HCT116 (cell line): ENCODE results near the gene USP3. TPM values are rescaled to one million over a fixed set of nuclear protein-coding genes. Genes with fewer than 3 reads are reported as not detected.

ENCODE experiments used
- ATAC-seq: fragments of 200-7000 bp; cut with Tn5 transposase; 2 replicates; pipeline ENCODE4 v1.9.1; 2020; ENCODE audit warnings: mild to moderate bottlenecking, moderate library complexity
- BruUV-seq: library from RNA; stranded (reverse); fragments of 400-500 nt; replicated peaks from 2 replicates; lab custom pipeline; 2021; lab: Mats Ljungman, UMichigan
- CTCF ChIA-PET: fragments of 300-600 bp; sonication (Branson Sonifier 250); formaldehyde crosslinking; loops from one replicate; lab custom pipeline; 2021; ENCODE audit warnings: antibody characterized with exemption; lab: Charles Lee
- POLR2A ChIA-PET: fragments of 300-600, 350-600 bp; sonication (Branson Sonifier 250); formaldehyde crosslinking; loops from one replicate; lab custom pipeline; 2021; ENCODE audit warnings: antibody characterized with exemption; lab: Charles Lee
- RAD21 ChIA-PET, 2 experiments: fragments of 300-600 bp; sonication (Branson Sonifier 250); formaldehyde crosslinking; loops; one replicate each; lab custom pipeline; 2023; ENCODE audit warnings: low total read pairs in 2 of 2; ENCODE audit not compliant: uncharacterized antibody in 2 of 2, unreplicated experiment in 2 of 2, low non-redundant PET in 1 of 2; lab: Charles Lee
- DNase-seq: peaks from one replicate; pipeline ENCODE4 v3.0.0-alpha.2; 2010; ENCODE audit warnings: low read depth, low spot score
- H2AFZ ChIP-seq: fragments of 200-600 bp; shearing (Covaris generic), sonication (generic); 2 replicates; pipeline ENCODE4 v1.6.1; 2017; ENCODE audit warnings: low read depth, mixed run types, mixed read lengths, antibody characterized with exemption, low read length; ENCODE audit not compliant: poor library complexity, severe bottlenecking
- H3K27ac ChIP-seq: 2 replicates; pipeline ENCODE4 v1.5.1; 2012; ENCODE audit warnings: low read depth, low read length
- H3K27me3 ChIP-seq: fragments of 200-600 bp; sonication (generic); 2 replicates; pipeline ENCODE4 v1.6.1; 2016; ENCODE audit warnings: mixed run types, low read length, mixed read lengths; ENCODE audit not compliant: insufficient read depth
- H3K36me3 ChIP-seq, 2 experiments: fragments of 200-500 bp in 1 of 2; fragments of 200-600 bp in 1 of 2; sonication (Bioruptor generic) in 1 of 2; sonication (generic) in 1 of 2; 2 replicates each; pipeline versions ENCODE4 v1.5.1 to v1.6.1; 2014 to 2016; ENCODE audit warnings: low read length in 2 of 2, inconsistent platforms in 1 of 2, mixed read lengths in 1 of 2, mixed run types in 1 of 2; ENCODE audit not compliant: insufficient read depth in 2 of 2, control insufficient read depth in 1 of 2
- H3K4me1 ChIP-seq, 2 experiments: fragments of 200-600 bp in 1 of 2; sonication (generic) in 1 of 2; 2 replicates each; pipeline versions ENCODE4 v1.5.1 to v1.6.1; 2012 to 2017; ENCODE audit warnings: low read length in 2 of 2, inconsistent platforms in 1 of 2, mild to moderate bottlenecking in 1 of 2, mixed read lengths in 1 of 2, mixed run types in 1 of 2, moderate library complexity in 1 of 2; ENCODE audit not compliant: insufficient read depth in 2 of 2, control insufficient read depth in 1 of 2
- H3K4me2 ChIP-seq: fragments of 200-600 bp; sonication (generic); 2 replicates; pipeline ENCODE4 v1.6.1; 2017; ENCODE audit warnings: mixed run types, low read length, mixed read lengths
- H3K4me3 ChIP-seq, 2 experiments: fragments of 200-600 bp in 1 of 2; sonication (generic) in 1 of 2; replicated peaks in 1 of 2; 2 replicates each; pipeline ENCODE4 v1.5.1; 2011 to 2016; ENCODE audit warnings: low read length in 2 of 2, control low read depth in 1 of 2, low read depth in 1 of 2, mild to moderate bottlenecking in 1 of 2, mixed read lengths in 1 of 2, mixed run types in 1 of 2
- H3K79me2 ChIP-seq: fragments of 200-600 bp; sonication (generic); 2 replicates; pipeline ENCODE4 v1.6.1; 2017; ENCODE audit warnings: mild to moderate bottlenecking, mixed run types, low read length, moderate library complexity, mixed read lengths; ENCODE audit not compliant: insufficient read depth
- H3K9ac ChIP-seq: fragments of 200-600 bp; sonication (generic); 2 replicates; pipeline ENCODE4 v1.6.1; 2016; ENCODE audit warnings: low read length, mixed read lengths
- H3K9me2 ChIP-seq: fragments of 200-600 bp; sonication (generic), shearing (Covaris generic); 2 replicates; pipeline ENCODE4 v1.6.1; 2017; ENCODE audit warnings: mixed run types, mild to moderate bottlenecking, moderate library complexity; ENCODE audit not compliant: insufficient read depth
- H3K9me3 ChIP-seq, 2 experiments: fragments of 200-500 bp in 1 of 2; fragments of 200-600 bp in 1 of 2; sonication (Bioruptor generic) in 1 of 2; sonication (generic) in 1 of 2; 2 replicates each; pipeline ENCODE4 v1.6.1; 2014 to 2017; ENCODE audit warnings: low read length in 2 of 2, mixed read lengths in 2 of 2, inconsistent platforms in 1 of 2, low read depth in 1 of 2, mild to moderate bottlenecking in 1 of 2, mixed run types in 1 of 2, moderate library complexity in 1 of 2; ENCODE audit not compliant: control insufficient read depth in 1 of 2, insufficient read depth in 1 of 2
- H4K20me1 ChIP-seq: fragments of 200-600 bp; sonication (generic), shearing (Covaris generic); 2 replicates; pipeline ENCODE4 v1.6.1; 2017; ENCODE audit warnings: mixed run types, mild to moderate bottlenecking, moderate library complexity; ENCODE audit not compliant: insufficient read depth
- CBX3 ChIP-seq: IDR thresholded peaks from 2 replicates; pipeline ENCODE4 v1.6.1; 2012; ENCODE audit warnings: low read depth
- JUND ChIP-seq: IDR thresholded peaks from 2 replicates; pipeline ENCODE4 v1.6.1; 2012
- MAX ChIP-seq: IDR thresholded peaks from 2 replicates; pipeline ENCODE4 v1.6.1; 2012
- POLR2AphosphoS5 ChIP-seq: IDR thresholded peaks from 2 replicates; pipeline ENCODE4 v1.6.1; 2011; ENCODE audit warnings: mild to moderate bottlenecking, low read depth, low read length, moderate library complexity
- REST ChIP-seq: IDR thresholded peaks from 2 replicates; pipeline ENCODE4 v1.6.1; 2012; ENCODE audit warnings: low read depth
- intact Hi-C: fragments of 100-400 bp; cut with micrococcal nuclease; formaldehyde crosslinking; loops from 2 replicates; pipeline ENCODE4 v1.10.0; 2022
- total RNA-seq: library from RNA; stranded (reverse); gene quantifications from one replicate; pipeline ENCODE4 v1.2.1, GENCODE V29; 2021; ENCODE audit not compliant: unreplicated experiment
- TF ChIP-seq, protein P1 (sequence below), 3 experiments: fragments of 200-600 bp in 1 of 3; sonication (generic) in 1 of 3; IDR thresholded peaks in 2 of 3; conservative IDR thresholded peaks in 1 of 3; 2 replicates each; pipeline ENCODE4 v1.5.1; 2012 to 2017; ENCODE audit warnings: low read depth in 2 of 3, low read length in 2 of 3, antibody characterized with exemption in 1 of 3, borderline replicate concordance in 1 of 3, control low read depth in 1 of 3, mild to moderate bottlenecking in 1 of 3, mixed read lengths in 1 of 3, mixed run types in 1 of 3, moderate library complexity in 1 of 3; ENCODE audit not compliant: insufficient read depth in 1 of 3

Gene USP3
- total RNA-seq, 1 experiment from 2014 or later: 61.6 TPM

DNA sequence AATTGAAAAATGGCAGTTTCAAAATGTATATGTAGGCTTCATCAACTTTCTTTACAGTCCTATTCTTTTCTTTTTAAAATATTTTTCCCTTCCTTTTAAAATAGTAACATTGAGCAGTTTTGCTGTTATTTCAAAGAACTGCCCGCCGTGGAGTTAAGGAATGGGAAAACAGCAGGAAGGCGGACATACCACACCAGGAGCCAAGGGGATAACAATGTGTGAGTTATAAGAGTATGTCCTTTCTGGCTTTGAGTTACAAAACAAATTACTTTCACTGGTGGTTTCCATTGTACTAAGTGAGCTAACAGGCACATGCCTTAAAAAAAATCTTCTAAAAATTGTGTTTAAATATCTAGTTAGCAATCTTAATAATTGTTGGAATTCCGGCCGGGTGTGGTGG, 55.4 kb downstream of the USP3 start:
- ATAC-seq (no peak), DNase-seq (no peak)
- ChIA-PET CTCF (no interaction called here), POLR2A (no interaction called here), RAD21 (no interaction called here)
- Histone ChIP-seq H3K27me3 (no peaks in the 10 kb centered on the region), H3K4me1 (no peaks in the 10 kb centered on the region), H3K9me2 (no peaks in the 10 kb centered on the region), H3K36me3 (peaks cover 12 to 22% of the 10 kb centered on the region in 2 experiments; a peak in 2 of 4 replicates), H3K79me2 (no peaks in the 10 kb centered on the region; the same call in 1 of the 2 replicates), H3K9me3 (no peaks in the 10 kb centered on the region), H3K4me3 (no peak overlapping the region), H3K4me2 (no peak overlapping the region), H3K9ac (no peak overlapping the region), H4K20me1 (no peaks in the 10 kb centered on the region), H3K27ac (no peak overlapping the region), H2AFZ (no peak overlapping the region)
- no peak for TF ChIP-seq CBX3
- no peak for TF ChIP-seq JUND
- TF ChIP-seq MAX: no peak
- TF ChIP-seq, protein P1, sequence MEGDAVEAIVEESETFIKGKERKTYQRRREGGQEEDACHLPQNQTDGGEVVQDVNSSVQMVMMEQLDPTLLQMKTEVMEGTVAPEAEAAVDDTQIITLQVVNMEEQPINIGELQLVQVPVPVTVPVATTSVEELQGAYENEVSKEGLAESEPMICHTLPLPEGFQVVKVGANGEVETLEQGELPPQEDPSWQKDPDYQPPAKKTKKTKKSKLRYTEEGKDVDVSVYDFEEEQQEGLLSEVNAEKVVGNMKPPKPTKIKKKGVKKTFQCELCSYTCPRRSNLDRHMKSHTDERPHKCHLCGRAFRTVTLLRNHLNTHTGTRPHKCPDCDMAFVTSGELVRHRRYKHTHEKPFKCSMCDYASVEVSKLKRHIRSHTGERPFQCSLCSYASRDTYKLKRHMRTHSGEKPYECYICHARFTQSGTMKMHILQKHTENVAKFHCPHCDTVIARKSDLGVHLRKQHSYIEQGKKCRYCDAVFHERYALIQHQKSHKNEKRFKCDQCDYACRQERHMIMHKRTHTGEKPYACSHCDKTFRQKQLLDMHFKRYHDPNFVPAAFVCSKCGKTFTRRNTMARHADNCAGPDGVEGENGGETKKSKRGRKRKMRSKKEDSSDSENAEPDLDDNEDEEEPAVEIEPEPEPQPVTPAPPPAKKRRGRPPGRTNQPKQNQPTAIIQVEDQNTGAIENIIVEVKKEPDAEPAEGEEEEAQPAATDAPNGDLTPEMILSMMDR (IDR thresholded peaks at IDR 0.05 in 2 of 3, conservative IDR thresholded peaks at IDR 0.05 in 1 of 3; ENCODE audit: borderline replicate concordance in 1 of 3, insufficient read depth in 1 of 3, low read depth in 2 of 3, low read length in 2 of 3): no peak
- TF ChIP-seq POLR2AphosphoS5: no peak
- no peak for TF ChIP-seq REST
- intact Hi-C loops: no loop called here
- BruUV-seq: no TSS peak
